SK-N-SH (cell line): Measurements from ENCODE around the gene EFCAB12. TPM values are rescaled to one million over a fixed set of nuclear protein-coding genes. Genes with fewer than 3 reads are reported as not detected.

Experiments used
- CTCF ChIA-PET: fragments of 300-600, 350-600 bp; formaldehyde crosslinking; extraction: SDS; loops from one replicate; lab custom pipeline; 2021; lab: Yijun Ruan, JAX
- POLR2A ChIA-PET: fragments of 350-600 bp; sonication (Branson Sonifier 250); formaldehyde crosslinking; extraction: SDS; loops from one replicate; lab custom pipeline; 2020; ENCODE audit warnings: antibody characterized with exemption, inconsistent platforms; lab: Yijun Ruan, JAX
- DNase-seq: peaks from one replicate; pipeline ENCODE4 v3.0.0; 2012
- H2AFZ ChIP-seq: fragments of 200-600 bp; sonication (generic); 2 replicates; pipeline ENCODE4 v1.8.1; 2016; ENCODE audit warnings: antibody characterized with exemption, mild to moderate bottlenecking, low read depth
- H3F3A ChIP-seq: fragments of 200-600 bp; sonication (generic); replicated peaks from 2 replicates; pipeline ENCODE3; 2016; ENCODE audit warnings: antibody characterized with exemption, mild to moderate bottlenecking; ENCODE audit not compliant: insufficient read depth
- H3K27ac ChIP-seq, 2 experiments: fragments of 200-500 bp in 1 of 2; fragments of 200-600 bp in 1 of 2; sonication (Bioruptor generic) in 1 of 2; sonication (generic), shearing (Covaris generic) in 1 of 2; 2 replicates each; pipeline versions ENCODE4 v1.5.1 to v1.6.1; 2014 to 2016; ENCODE audit warnings: low read depth in 2 of 2, inconsistent platforms in 1 of 2, low read length in 1 of 2, mild to moderate bottlenecking in 1 of 2, mixed read lengths in 1 of 2
- H3K27me3 ChIP-seq: fragments of 200-600 bp; sonication (generic), shearing (Covaris generic); 2 replicates; pipeline ENCODE4 v1.6.1; 2016; ENCODE audit warnings: mixed run types; ENCODE audit not compliant: insufficient read depth
- H3K36me3 ChIP-seq, 2 experiments: fragments of 200-500 bp in 1 of 2; fragments of 200-600 bp in 1 of 2; sonication (Bioruptor generic) in 1 of 2; sonication (generic) in 1 of 2; replicated peaks in 1 of 2; 2 replicates each; pipeline versions ENCODE3 to v1.5.1; 2014 to 2016; ENCODE audit warnings: low read length in 1 of 2, mild to moderate bottlenecking in 1 of 2; ENCODE audit not compliant: insufficient read depth in 2 of 2, control insufficient read depth in 1 of 2
- H3K4me1 ChIP-seq, 2 experiments: fragments of 200-500 bp in 1 of 2; fragments of 200-600 bp in 1 of 2; sonication (Bioruptor generic) in 1 of 2; sonication (generic), shearing (Covaris generic) in 1 of 2; 2 replicates each; pipeline versions ENCODE4 v1.5.1 to v1.6.1; 2014 to 2016; ENCODE audit warnings: low read depth in 1 of 2, low read length in 1 of 2, mixed run types in 1 of 2; ENCODE audit not compliant: insufficient read depth in 2 of 2, control insufficient read depth in 1 of 2
- H3K4me2 ChIP-seq: fragments of 200-600 bp; sonication (generic), shearing (Covaris generic); 2 replicates; pipeline ENCODE4 v1.6.1; 2017; ENCODE audit warnings: mixed run types
- H3K4me3 ChIP-seq, 2 experiments: fragments of 200-500 bp in 1 of 2; fragments of 200-600 bp in 1 of 2; sonication (Bioruptor generic) in 1 of 2; sonication (generic), shearing (Covaris generic) in 1 of 2; 2 replicates each; pipeline versions ENCODE4 v1.5.1 to v1.8.1; 2014 to 2016; ENCODE audit warnings: low read depth in 2 of 2, inconsistent platforms in 1 of 2, low read length in 1 of 2, mild to moderate bottlenecking in 1 of 2, mixed read lengths in 1 of 2, moderate library complexity in 1 of 2
- H3K79me2 ChIP-seq: fragments of 200-600 bp; sonication (generic); 2 replicates; pipeline ENCODE4 v1.8.1; 2017; ENCODE audit warnings: mild to moderate bottlenecking; ENCODE audit not compliant: insufficient read depth
- H3K9ac ChIP-seq: fragments of 200-600 bp; sonication (generic); 2 replicates; pipeline ENCODE4 v1.6.1; 2017; ENCODE audit warnings: mixed run types
- H3K9me2 ChIP-seq: fragments of 200-600 bp; sonication (generic); 2 replicates; pipeline ENCODE4 v1.6.1; 2017; ENCODE audit warnings: mixed run types
- H3K9me3 ChIP-seq: fragments of 200-600 bp; sonication (generic); 2 replicates; pipeline ENCODE4 v1.6.1; 2017; ENCODE audit warnings: mixed run types, mild to moderate bottlenecking, moderate library complexity
- H4K20me1 ChIP-seq: fragments of 200-600 bp; sonication (generic); 2 replicates; pipeline ENCODE4 v1.6.1; 2017; ENCODE audit warnings: mild to moderate bottlenecking, mixed run types; ENCODE audit not compliant: insufficient read depth
- FOXJ3 ChIP-seq: sonication (generic); formaldehyde crosslinking; IDR thresholded peaks from 2 replicates; pipeline ENCODE4 v1.5.1; 2020; ENCODE audit warnings: mild to moderate bottlenecking, missing genetic modification reagents
- PBX3 ChIP-seq: IDR thresholded peaks from 2 replicates; pipeline ENCODE4; 2012
- RCOR1 ChIP-seq: fragments of 150-350 bp; IDR thresholded peaks from 2 replicates; pipeline ENCODE4 v1.6.1; 2017; ENCODE audit warnings: antibody characterized with exemption, low read length
- RFX5 ChIP-seq: IDR thresholded peaks from 2 replicates; pipeline ENCODE4 v1.6.1; 2012; ENCODE audit warnings: mild to moderate bottlenecking, improper control_type of control experiment, low read length
- SMC3 ChIP-seq: IDR thresholded peaks from 2 replicates; pipeline ENCODE4 v1.6.1; 2012; ENCODE audit warnings: low read depth, low read length, improper control_type of control experiment
- YY1 ChIP-seq: IDR thresholded peaks from 2 replicates; pipeline ENCODE4 v1.4.0; 2012; ENCODE audit warnings: low read depth, mild to moderate bottlenecking
- ZBTB33 ChIP-seq: IDR thresholded peaks from 2 replicates; pipeline ENCODE4 v1.4.0; 2012; ENCODE audit warnings: low read depth, borderline replicate concordance
- WGBS: methylation state at CpG from one replicate; pipeline ENCODE4 v1.1.6; 2017; ENCODE audit warnings: low lambda C conversion rate; 5-methylcytosine and 5-hydroxymethylcytosine counted together
- polyA plus RNA-seq, 3 experiments: library from polyadenylated mRNA; depleted of rRNA; stranded (reverse); fragments of >200 nt; gene quantifications; 2 replicates each; pipeline ENCODE4 v1.2.3, GENCODE V29; 2012
- TF ChIP-seq, protein P1 (sequence below): fragments of 150-350 bp; IDR thresholded peaks from 2 replicates; pipeline ENCODE4 v1.6.1; 2017; ENCODE audit warnings: antibody characterized with exemption, low read length, low read depth, borderline replicate concordance
- TF ChIP-seq, protein P2 (sequence below): fragments of 150-350 bp; IDR thresholded peaks from 2 replicates; pipeline ENCODE4 v1.6.1; 2016; ENCODE audit warnings: mild to moderate bottlenecking, low read depth, low read length

EFCAB12 gene
- polyA plus RNA-seq, 1 of the 3 experiments (the other 2 are of a cell fraction) = 0.38 TPM

- ChIA-PET CTCF (interaction anchor here (1.4 to 2.6 kb wide), 3 partner anchors 41 to 63 kb away, joined by 5 to 9 read pairs (median 5); no protein-coding TSS in a partner anchor), POLR2A (no interaction called here)
- Histone ChIP-seq H3K27me3 (no peaks in the 10 kb centered on the region), H3K9me2 (no peaks in the 10 kb centered on the region), H3F3A (no peaks in the 10 kb centered on the region), H2AFZ (no peak overlapping the region), H3K9ac (no peak overlapping the region), H3K36me3 (peaks cover 5 to 6% of the 10 kb centered on the region in 2 experiments), H3K4me3 (no peak overlapping the region), H3K27ac (no peak overlapping the region), H3K9me3 (no peaks in the 10 kb centered on the region), H3K4me1 (peaks cover 0 to 15% of the 10 kb centered on the region in 2 experiments; a peak in 1 of 4 replicates), H3K79me2 (no peaks in the 10 kb centered on the region; the same call in 1 of the 2 replicates), H3K4me2 (no peak overlapping the region), H4K20me1 (no peaks in the 10 kb centered on the region)
- WGBS = 83% methylated on average over 2 of the region's 2 CpGs
- DNase-seq = no peak
- TF ChIP-seq YY1 = no peak
- TF ChIP-seq, protein P1, sequence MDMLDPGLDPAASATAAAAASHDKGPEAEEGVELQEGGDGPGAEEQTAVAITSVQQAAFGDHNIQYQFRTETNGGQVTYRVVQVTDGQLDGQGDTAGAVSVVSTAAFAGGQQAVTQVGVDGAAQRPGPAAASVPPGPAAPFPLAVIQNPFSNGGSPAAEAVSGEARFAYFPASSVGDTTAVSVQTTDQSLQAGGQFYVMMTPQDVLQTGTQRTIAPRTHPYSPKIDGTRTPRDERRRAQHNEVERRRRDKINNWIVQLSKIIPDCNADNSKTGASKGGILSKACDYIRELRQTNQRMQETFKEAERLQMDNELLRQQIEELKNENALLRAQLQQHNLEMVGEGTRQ = no peak
- no peak for TF ChIP-seq RCOR1
- no peak for TF ChIP-seq PBX3
- TF ChIP-seq, protein P2, sequence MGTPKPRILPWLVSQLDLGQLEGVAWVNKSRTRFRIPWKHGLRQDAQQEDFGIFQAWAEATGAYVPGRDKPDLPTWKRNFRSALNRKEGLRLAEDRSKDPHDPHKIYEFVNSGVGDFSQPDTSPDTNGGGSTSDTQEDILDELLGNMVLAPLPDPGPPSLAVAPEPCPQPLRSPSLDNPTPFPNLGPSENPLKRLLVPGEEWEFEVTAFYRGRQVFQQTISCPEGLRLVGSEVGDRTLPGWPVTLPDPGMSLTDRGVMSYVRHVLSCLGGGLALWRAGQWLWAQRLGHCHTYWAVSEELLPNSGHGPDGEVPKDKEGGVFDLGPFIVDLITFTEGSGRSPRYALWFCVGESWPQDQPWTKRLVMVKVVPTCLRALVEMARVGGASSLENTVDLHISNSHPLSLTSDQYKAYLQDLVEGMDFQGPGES = no peak
- no peak for TF ChIP-seq RFX5
- TF ChIP-seq SMC3 = no peak
These were observed 46.1 kb downstream of the EFCAB12 start for GRCh38 chr3:129382366-129382765.

- 83% methylated on average over 6 of the region's 7 CpGs for WGBS
- Histone ChIP-seq H3K27me3 (no peaks in the 10 kb centered on the region), H3K36me3 (no peaks in the 10 kb centered on the region), H3K9me3 (no peaks in the 10 kb centered on the region), H3K9ac (no peak overlapping the region), H3K4me1 (peaks cover 0 to 3% of the 10 kb centered on the region in 2 experiments; a peak in 1 of 4 replicates), H2AFZ (no peak overlapping the region), H3K4me2 (no peak overlapping the region), H3K27ac (no peak overlapping the region), H4K20me1 (no peaks in the 10 kb centered on the region), H3K79me2 (no peaks in the 10 kb centered on the region), H3K9me2 (no peaks in the 10 kb centered on the region), H3K4me3 (no peak overlapping the region), H3F3A (no peaks in the 10 kb centered on the region)
- CTCF ChIA-PET = no interaction called here
- POLR2A ChIA-PET = no interaction called here
- TF ChIP-seq ZBTB33 (no peak), FOXJ3 (no peak)
- DNase-seq = no peak
These were observed 48.7 kb downstream of the EFCAB12 start for GRCh38 chr3:129379582-129380358.
